ENCODE measurements around the gene DMWD.

DNA sequence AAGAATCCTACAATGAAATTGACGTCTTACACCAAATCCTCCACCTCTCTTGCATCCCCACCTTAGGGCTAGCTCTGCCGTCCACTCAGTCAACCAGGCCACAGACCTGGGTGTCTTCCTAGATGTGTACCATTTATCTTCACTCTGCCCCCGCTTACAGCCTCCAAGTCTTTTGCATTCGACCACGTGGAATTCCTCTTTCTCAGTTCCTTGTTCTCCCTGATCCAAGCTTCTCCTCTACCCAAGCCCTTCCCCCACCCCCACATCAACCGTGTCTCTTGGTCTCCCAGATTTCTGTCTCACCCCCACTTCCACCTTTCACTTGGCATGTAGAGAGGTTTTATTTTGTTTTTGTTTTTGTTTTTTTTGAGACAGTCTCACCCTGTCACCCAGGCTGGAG lies 1.2 kb upstream of the DMWD start:
- TF ChIP-seq, protein P1, sequence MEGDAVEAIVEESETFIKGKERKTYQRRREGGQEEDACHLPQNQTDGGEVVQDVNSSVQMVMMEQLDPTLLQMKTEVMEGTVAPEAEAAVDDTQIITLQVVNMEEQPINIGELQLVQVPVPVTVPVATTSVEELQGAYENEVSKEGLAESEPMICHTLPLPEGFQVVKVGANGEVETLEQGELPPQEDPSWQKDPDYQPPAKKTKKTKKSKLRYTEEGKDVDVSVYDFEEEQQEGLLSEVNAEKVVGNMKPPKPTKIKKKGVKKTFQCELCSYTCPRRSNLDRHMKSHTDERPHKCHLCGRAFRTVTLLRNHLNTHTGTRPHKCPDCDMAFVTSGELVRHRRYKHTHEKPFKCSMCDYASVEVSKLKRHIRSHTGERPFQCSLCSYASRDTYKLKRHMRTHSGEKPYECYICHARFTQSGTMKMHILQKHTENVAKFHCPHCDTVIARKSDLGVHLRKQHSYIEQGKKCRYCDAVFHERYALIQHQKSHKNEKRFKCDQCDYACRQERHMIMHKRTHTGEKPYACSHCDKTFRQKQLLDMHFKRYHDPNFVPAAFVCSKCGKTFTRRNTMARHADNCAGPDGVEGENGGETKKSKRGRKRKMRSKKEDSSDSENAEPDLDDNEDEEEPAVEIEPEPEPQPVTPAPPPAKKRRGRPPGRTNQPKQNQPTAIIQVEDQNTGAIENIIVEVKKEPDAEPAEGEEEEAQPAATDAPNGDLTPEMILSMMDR (conservative IDR thresholded peaks at IDR 0.05; ENCODE audit: low read length) = no peak
- no peak for TF ChIP-seq EZH2phosphoT487 (IDR thresholded peaks at IDR 0.05; ENCODE audit: borderline replicate concordance, low read depth, low read length)

All from OCI-LY7 (cell line).